ENCODE data around the gene BLOC1S3. TPM values are rescaled to one million over a fixed set of nuclear protein-coding genes. Genes with fewer than 3 reads are reported as not detected.

Gene BLOC1S3
- total and polyA plus RNA-seq, 2 of the 4 experiments (the other 2 are of a cell fraction): 1.1 to 4.9 TPM

DNA sequence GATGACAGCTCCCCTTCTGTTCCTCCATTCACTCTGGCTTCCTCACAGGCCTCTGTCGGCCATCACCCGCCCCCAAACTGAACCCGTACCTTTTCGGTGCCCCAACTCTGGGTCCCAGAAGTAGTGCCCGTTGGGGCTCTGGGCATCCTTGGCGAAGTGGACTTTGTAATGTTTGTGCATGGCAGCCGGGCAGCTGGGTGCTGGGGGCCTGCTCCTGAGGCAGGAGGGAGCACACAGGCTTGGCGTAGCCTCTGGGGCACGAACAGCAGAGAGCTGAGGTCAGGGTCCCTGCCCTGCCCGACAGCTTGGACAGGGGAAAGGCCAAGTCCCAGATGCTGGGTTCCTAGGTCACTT is 18.6 kb upstream of the BLOC1S3 start:
- CTCF ChIA-PET: interaction anchor here (1.7 kb wide), 1 partner anchor 89 kb away, joined by 4 read pairs; no protein-coding TSS in a partner anchor

More for the DNA sequence above, 18.6 kb upstream of the BLOC1S3 start:
- Histone ChIP-seq H3K4me3 (ENCODE audit: insufficient read depth, low read depth, low read length) (no peak overlapping the region), H3K23ac (ENCODE audit: low read depth, low read length) (no peak overlapping the region), H3K36me3 (ENCODE audit: control insufficient read depth, insufficient read depth, low read length) (no peaks in the 10 kb centered on the region), H2AFZ (replicated peaks; ENCODE audit: low read length, poor library complexity) (peak overlapping the region; percentile 51), H4K5ac (ENCODE audit: low read depth, low read length) (no peak overlapping the region), H2BK120ac (ENCODE audit: low read depth, low read length) (no peak overlapping the region), H3K4me1 (ENCODE audit: control insufficient read depth, insufficient read depth, low read length) (peaks cover 2% of the 10 kb centered on the region; the same call in 1 of the 2 replicates), H3K4ac (ENCODE audit: low read depth, low read length) (no peak overlapping the region), H3K27ac (ENCODE audit: insufficient read depth, low read length) (no peak overlapping the region), H2BK15ac (ENCODE audit: low read depth, low read length) (no peak overlapping the region), H3K27me3 (ENCODE audit: control insufficient read depth, insufficient read depth, low read length) (peaks cover 22% of the 10 kb centered on the region), H3K56ac (ENCODE audit: extremely low read depth, insufficient read depth, low read length) (no peak overlapping the region), H4K8ac (ENCODE audit: low read depth in 2 of 2, low read length in 2 of 2) (no peak overlapping the region), H2AK9ac (replicated peaks; ENCODE audit: low read depth, low read length, poor library complexity) (no peak overlapping the region), H2BK5ac (ENCODE audit: low read depth, low read length, poor library complexity, severe bottlenecking) (no peak overlapping the region), H3K14ac (replicated peaks; ENCODE audit: low read depth, low read length) (no peak overlapping the region), H3K9me1 (ENCODE audit: insufficient read depth, low read length) (no peaks in the 10 kb centered on the region), H3K18ac (ENCODE audit: low read depth, low read length) (no peak overlapping the region), H2BK20ac (ENCODE audit: low read depth, low read length) (no peak overlapping the region), H4K91ac (ENCODE audit: insufficient read depth, low read depth, low read length) (no peak overlapping the region), H3K9ac (ENCODE audit: low read depth, low read length) (no peak overlapping the region), H3K79me1 (ENCODE audit: low read depth in 1 of 2, low read length in 2 of 2) (no peaks in the 10 kb centered on the region), H4K20me1 (ENCODE audit: insufficient read depth, low read length) (peaks cover 5% of the 10 kb centered on the region; the same call in 1 of the 2 replicates), H3K9me3 (ENCODE audit: control insufficient read depth, insufficient read depth, low read length) (no peaks in the 10 kb centered on the region), H3K4me2 (ENCODE audit: low read depth, low read length) (no peak overlapping the region), H2AK5ac (ENCODE audit: low read depth, low read length) (no peak overlapping the region)
- BruUV-seq (replicated peaks): no TSS peak
- POLR2A ChIA-PET (ENCODE audit: unreplicated experiment): no interaction called here
- dilution Hi-C loops (cut with HindIII; ENCODE audit: low sequenced_read_pairs, unreplicated experiment) (no loop called here), in situ Hi-C loops (cut with MboI; ENCODE audit: low sequenced_read_pairs) (no loop called here), intact Hi-C loops (cut with micrococcal nuclease) (no loop called here)
- TF ChIP-seq MXI1 (IDR thresholded peaks at IDR 0.05; ENCODE audit: borderline replicate concordance, low read depth, low read length): no peak
- no peak for TF ChIP-seq ELK1 (IDR thresholded peaks at IDR 0.05; ENCODE audit: borderline replicate concordance, low read depth, low read length)
- no peak for TF ChIP-seq FOS (IDR thresholded peaks at IDR 0.05; ENCODE audit: low read depth, low read length)
- TF ChIP-seq RAD21 (IDR thresholded peaks at IDR 0.05; ENCODE audit: low read length): no peak
- no peak for TF ChIP-seq BHLHE40 (IDR thresholded peaks at IDR 0.05; ENCODE audit: low read depth, low read length)
- TF ChIP-seq RCOR1 (IDR thresholded peaks at IDR 0.05; ENCODE audit: insufficient replicate concordance, low read length): no peak
- TF ChIP-seq CEBPB (IDR thresholded peaks at IDR 0.05; ENCODE audit: low read depth, low read length): no peak
- TF ChIP-seq, protein P1, sequence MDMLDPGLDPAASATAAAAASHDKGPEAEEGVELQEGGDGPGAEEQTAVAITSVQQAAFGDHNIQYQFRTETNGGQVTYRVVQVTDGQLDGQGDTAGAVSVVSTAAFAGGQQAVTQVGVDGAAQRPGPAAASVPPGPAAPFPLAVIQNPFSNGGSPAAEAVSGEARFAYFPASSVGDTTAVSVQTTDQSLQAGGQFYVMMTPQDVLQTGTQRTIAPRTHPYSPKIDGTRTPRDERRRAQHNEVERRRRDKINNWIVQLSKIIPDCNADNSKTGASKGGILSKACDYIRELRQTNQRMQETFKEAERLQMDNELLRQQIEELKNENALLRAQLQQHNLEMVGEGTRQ (IDR thresholded peaks at IDR 0.05; ENCODE audit: low read depth, low read length): no peak
- no peak for TF ChIP-seq MAFK (IDR thresholded peaks at IDR 0.05; ENCODE audit: low read depth, low read length)
- TF ChIP-seq, protein P2, sequence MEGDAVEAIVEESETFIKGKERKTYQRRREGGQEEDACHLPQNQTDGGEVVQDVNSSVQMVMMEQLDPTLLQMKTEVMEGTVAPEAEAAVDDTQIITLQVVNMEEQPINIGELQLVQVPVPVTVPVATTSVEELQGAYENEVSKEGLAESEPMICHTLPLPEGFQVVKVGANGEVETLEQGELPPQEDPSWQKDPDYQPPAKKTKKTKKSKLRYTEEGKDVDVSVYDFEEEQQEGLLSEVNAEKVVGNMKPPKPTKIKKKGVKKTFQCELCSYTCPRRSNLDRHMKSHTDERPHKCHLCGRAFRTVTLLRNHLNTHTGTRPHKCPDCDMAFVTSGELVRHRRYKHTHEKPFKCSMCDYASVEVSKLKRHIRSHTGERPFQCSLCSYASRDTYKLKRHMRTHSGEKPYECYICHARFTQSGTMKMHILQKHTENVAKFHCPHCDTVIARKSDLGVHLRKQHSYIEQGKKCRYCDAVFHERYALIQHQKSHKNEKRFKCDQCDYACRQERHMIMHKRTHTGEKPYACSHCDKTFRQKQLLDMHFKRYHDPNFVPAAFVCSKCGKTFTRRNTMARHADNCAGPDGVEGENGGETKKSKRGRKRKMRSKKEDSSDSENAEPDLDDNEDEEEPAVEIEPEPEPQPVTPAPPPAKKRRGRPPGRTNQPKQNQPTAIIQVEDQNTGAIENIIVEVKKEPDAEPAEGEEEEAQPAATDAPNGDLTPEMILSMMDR (conservative IDR thresholded peaks at IDR 0.05; ENCODE audit: low read depth, low read length): no peak
- TF ChIP-seq SMC3 (IDR thresholded peaks at IDR 0.05; ENCODE audit: low read depth, low read length): no peak
- no peak for TF ChIP-seq POLR2A (IDR thresholded peaks at IDR 0.05; ENCODE audit: low read depth, low read length)
- TF ChIP-seq CHD1 (IDR thresholded peaks at IDR 0.05; ENCODE audit: low read depth, low read length): no peak
- no peak for TF ChIP-seq MAZ (IDR thresholded peaks at IDR 0.05; ENCODE audit: borderline replicate concordance, low read depth, low read length)
- no peak for TF ChIP-seq RFX5 (IDR thresholded peaks at IDR 0.05; ENCODE audit: low read depth, low read length)
- no peak for TF ChIP-seq NFE2L2 (IDR thresholded peaks at IDR 0.05; ENCODE audit: low read depth, low read length)
- 79% methylated on average over 7 of the region's 10 CpGs; no CpG with 5 or more reads in 1 of the 2 experiments for WGBS, 2 experiments (ENCODE audit: extremely low coverage in 2 of 2, insufficient read length in 1 of 2)
- no peak for DNase-seq
- ATAC-seq (ENCODE audit: low read depth): no peak
